Natural killer cell (primary cell): ENCODE results near the gene FUOM. TPM values are rescaled to one million over a fixed set of nuclear protein-coding genes. Genes with fewer than 3 reads are reported as not detected.

Experiments
- ATAC-seq, 3 donors: fragments of 150-1000 bp in 2 of 3; fragments of 200-7000 bp in 1 of 3; cut with Tn5 transposase; 1 replicate in 1 of 3; 2 replicates in 2 of 3; pipeline ENCODE4 v1.10.0; 2021; ENCODE audit warnings: mild to moderate bottlenecking in 2 of 3, moderate library complexity in 2 of 3
- DNase-seq, 2 donors: peaks; one replicate each; pipeline versions ENCODE4 v3.0.0 to v3.0.0-alpha.2; 2013 to 2021; ENCODE audit warnings: mixed read lengths in 1 of 2
- H3K27ac ChIP-seq: one replicate; pipeline ENCODE4 v1.5.1; 2013; ENCODE audit warnings: mild to moderate bottlenecking, low read length
- H3K27me3 ChIP-seq: one replicate; pipeline ENCODE4 v1.6.1; 2013; ENCODE audit warnings: low read length; ENCODE audit not compliant: control insufficient read depth, insufficient read depth
- H3K36me3 ChIP-seq: one replicate; pipeline ENCODE4 v1.6.1; 2013; ENCODE audit warnings: low read length; ENCODE audit not compliant: control insufficient read depth, insufficient read depth
- H3K4me1 ChIP-seq: one replicate; pipeline ENCODE4 v1.6.1; 2013; ENCODE audit warnings: low read length; ENCODE audit not compliant: control insufficient read depth, insufficient read depth
- H3K4me3 ChIP-seq: one replicate; pipeline ENCODE4 v1.5.1; 2013; ENCODE audit warnings: low read length
- H3K9me3 ChIP-seq: one replicate; pipeline ENCODE4 v1.6.1; 2013; ENCODE audit warnings: low read length; ENCODE audit not compliant: control insufficient read depth, insufficient read depth
- H3K27ac Mint-ChIP-seq, 2 donors: one replicate each; pipeline ENCODE4 v1.8.0; 2022; ENCODE audit warnings: mild to moderate bottlenecking in 2 of 2, mixed read lengths in 2 of 2, moderate library complexity in 1 of 2
- H3K27me3 Mint-ChIP-seq, 2 donors: one replicate each; pipeline ENCODE4 v1.8.0; 2022; ENCODE audit warnings: low read depth in 2 of 2, mixed read lengths in 2 of 2
- H3K36me3 Mint-ChIP-seq: one replicate; pipeline ENCODE4 v1.8.0; 2022; ENCODE audit warnings: mixed read lengths
- H3K4me1 Mint-ChIP-seq, 2 donors: one replicate each; pipeline ENCODE4 v1.8.0; 2022; ENCODE audit warnings: mixed read lengths in 2 of 2
- H3K4me3 Mint-ChIP-seq: one replicate; pipeline ENCODE4 v1.8.0; 2022; ENCODE audit warnings: mild to moderate bottlenecking, moderate library complexity, mixed read lengths
- H3K9me3 Mint-ChIP-seq, 2 donors: one replicate each; pipeline ENCODE4 v1.8.0; 2022; ENCODE audit warnings: mixed read lengths in 2 of 2
- CTCF ChIP-seq: fragments of 200-600 bp; IDR thresholded peaks from one replicate; pipeline ENCODE4 v1.8.0; 2022; ENCODE audit warnings: antibody characterized with exemption
- WGBS: methylation state at CpG from one replicate; pipeline ENCODE4 v1.1.7; 2013; ENCODE audit warnings: missing lambda C conversion rate; ENCODE audit not compliant: insufficient coverage; 5-methylcytosine and 5-hydroxymethylcytosine counted together
- intact Hi-C: fragments of 100-400 bp; cut with micrococcal nuclease; formaldehyde crosslinking; loops from one replicate; pipeline ENCODE4 v1.14.2; 2022
- total RNA-seq, 4 donors: library from RNA; stranded (reverse); fragments of 120-200 nt in 1 of 4; gene quantifications; one replicate each; pipeline versions ENCODE4 v1.2.3 to v1.2.4, GENCODE V29; 2013 to 2022

The FUOM gene
- total RNA-seq, 3 donors from 2014 or later (not counting 1 experiment from before 2014, with no cell fraction given) = 7.6 to 9.5 (median 7.9) TPM

GRCh38 chr10:133379152-133379800 lies 21.5 kb upstream of the FUOM start, which contains the start of gene PAOX:
TSS of gene PAOX (plus strand) at chr10:133379262. CDS start at chr10:133379317, 55 bp downstream.
- Mint-ChIP-seq H3K27me3 (no peaks in the 10 kb centered on the region), H3K27ac (peak within 1 kb of the TSS in 1 of 2 donors; percentile 72), H3K4me3 (peak within 1 kb of the TSS; percentile 86), H3K4me1 (peaks cover 0 to 14% of the 10 kb centered on the region in 2 donors), H3K9me3 (no peaks in the 10 kb centered on the region), H3K36me3 (no peaks in the 10 kb centered on the region)
- WGBS = 3% methylated on average over 67 of the region's 78 CpGs
- Histone ChIP-seq H3K27ac (peak within 1 kb of the TSS; percentile 23), H3K27me3 (no peaks in the 10 kb centered on the region), H3K9me3 (no peaks in the 10 kb centered on the region), H3K4me1 (peaks cover 38% of the 10 kb centered on the region), H3K36me3 (peaks cover under 1% of the 10 kb centered on the region), H3K4me3 (peak within 1 kb of the TSS; percentile 89)
- ATAC-seq (peak; percentile 65 to 69 (median 67)), DNase-seq (peak; percentile 51 to 81)
- intact Hi-C loops = no loop called here
- no peak for TF ChIP-seq CTCF

GRCh38 chr10:133378251-133379096 lies 20.7 kb upstream of the FUOM start:
- Histone ChIP-seq H3K36me3 (no peaks in the 10 kb centered on the region), H3K27me3 (no peaks in the 10 kb centered on the region), H3K9me3 (no peaks in the 10 kb centered on the region), H3K27ac (peak overlapping the region; percentile 23), H3K4me1 (peaks cover 45% of the 10 kb centered on the region), H3K4me3 (peak overlapping the region; percentile 89)
- no peaks in the 10 kb centered on the region for H3K36me3 Mint-ChIP-seq
- intact Hi-C loops = no loop called here
- peak overlapping the region; percentile 86 for H3K4me3 Mint-ChIP-seq
- ATAC-seq = peak; percentile 44 to 71 (median 64)
- peaks cover 0 to 19% of the 10 kb centered on the region in 2 donors for H3K4me1 Mint-ChIP-seq
- no peak for TF ChIP-seq CTCF
- H3K27me3 Mint-ChIP-seq = no peaks in the 10 kb centered on the region
- no peaks in the 10 kb centered on the region for H3K9me3 Mint-ChIP-seq
- DNase-seq = peak; percentile 48 to 77
- H3K27ac Mint-ChIP-seq = peak overlapping the region in 1 of 2 donors; percentile 44
- WGBS = under 1% methylated on average over 75 of the region's 90 CpGs

GRCh38 chr10:133377818-133378250 lies 20.0 kb upstream of the FUOM start:
- Histone ChIP-seq H3K4me3 (peak overlapping the region; percentile 89), H3K27ac (no peak overlapping the region), H3K36me3 (no peaks in the 10 kb centered on the region), H3K9me3 (no peaks in the 10 kb centered on the region), H3K27me3 (no peaks in the 10 kb centered on the region), H3K4me1 (peaks cover 45% of the 10 kb centered on the region)
- H3K4me3 Mint-ChIP-seq = peak overlapping the region; percentile 86
- ATAC-seq (no peak), DNase-seq (no peak)
- H3K36me3 Mint-ChIP-seq = no peaks in the 10 kb centered on the region
- no peaks in the 10 kb centered on the region for H3K9me3 Mint-ChIP-seq
- no peaks in the 10 kb centered on the region for H3K27me3 Mint-ChIP-seq
- peaks cover 0 to 24% of the 10 kb centered on the region in 2 donors for H3K4me1 Mint-ChIP-seq
- intact Hi-C loops = no loop called here
- no peak for TF ChIP-seq CTCF
- peak overlapping the region in 1 of 2 donors; percentile 44 for H3K27ac Mint-ChIP-seq
- 43% methylated on average over 20 of the region's 20 CpGs for WGBS
